ENCODE data around the gene PLEKHA5. TPM values are rescaled to one million over a fixed set of nuclear protein-coding genes. Genes with fewer than 3 reads are reported as not detected.

Gene PLEKHA5
- total and polyA plus RNA-seq, 2 donors from 2014 or later, result 26.6 to 52.9 TPM

- H3K9ac ChIP-seq (ENCODE audit: low read length in 3 of 3), result no peak overlapping the region
- DNase-seq, result no peak
- H3K9me3 ChIP-seq (ENCODE audit: control insufficient read depth in 2 of 3, insufficient read depth in 1 of 3, low read length in 3 of 3), result no peaks in the 10 kb centered on the region
- H3K4me3 ChIP-seq (ENCODE audit: low read length in 3 of 3), result no peak overlapping the region
- no peak for TF ChIP-seq CTCF (IDR thresholded peaks at IDR 0.05; ENCODE audit: borderline replicate concordance, extremely low read depth, insufficient read depth)
- H3K36me3 ChIP-seq (ENCODE audit: control insufficient read depth in 2 of 3, insufficient read depth in 3 of 3, low read length in 3 of 3), result no peaks in the 10 kb centered on the region
- H3K4me1 ChIP-seq (ENCODE audit: control insufficient read depth in 2 of 3, insufficient read depth in 2 of 3, low read depth in 1 of 3, low read length in 3 of 3), result no peaks in the 10 kb centered on the region
- H3K27me3 ChIP-seq (ENCODE audit: control insufficient read depth, insufficient read depth, low read length), result no peaks in the 10 kb centered on the region
- intact Hi-C loops (cut with DNase I), result no loop called here
- no peak overlapping the region for H3K27ac ChIP-seq (ENCODE audit: low read depth in 2 of 2, low read length in 2 of 2)
- no peak for FAIRE-seq
Measured at GRCh38 chr12:19248929-19249602, 119.5 kb downstream of the PLEKHA5 start.

GRCh38 chr12:19251481-19252132 is 122.1 kb downstream of the PLEKHA5 start:
- H3K27ac ChIP-seq (ENCODE audit: low read depth in 2 of 2, low read length in 2 of 2), result no peak overlapping the region
- no peaks in the 10 kb centered on the region for H3K27me3 ChIP-seq (ENCODE audit: control insufficient read depth, insufficient read depth, low read length)
- no peak for FAIRE-seq
- no peak for TF ChIP-seq CTCF (IDR thresholded peaks at IDR 0.05; ENCODE audit: borderline replicate concordance, extremely low read depth, insufficient read depth)
- no peaks in the 10 kb centered on the region for H3K4me1 ChIP-seq (ENCODE audit: control insufficient read depth in 2 of 3, insufficient read depth in 2 of 3, low read depth in 1 of 3, low read length in 3 of 3)
- no peak overlapping the region for H3K4me3 ChIP-seq (ENCODE audit: low read length in 3 of 3)
- H3K9ac ChIP-seq (ENCODE audit: low read length in 3 of 3), result no peak overlapping the region
- H3K36me3 ChIP-seq (ENCODE audit: control insufficient read depth in 2 of 3, insufficient read depth in 3 of 3, low read length in 3 of 3), result no peaks in the 10 kb centered on the region
- DNase-seq, result no peak
- no peaks in the 10 kb centered on the region for H3K9me3 ChIP-seq (ENCODE audit: control insufficient read depth in 2 of 3, insufficient read depth in 1 of 3, low read length in 3 of 3)
- intact Hi-C loops (cut with DNase I), result no loop called here

GRCh38 chr12:19260135-19260534 is 130.6 kb downstream of the PLEKHA5 start:
- Histone ChIP-seq H3K9ac (ENCODE audit: low read length in 3 of 3) (no peak overlapping the region), H3K4me1 (ENCODE audit: control insufficient read depth in 2 of 3, insufficient read depth in 2 of 3, low read depth in 1 of 3, low read length in 3 of 3) (no peaks in the 10 kb centered on the region), H3K27ac (ENCODE audit: low read depth in 2 of 2, low read length in 2 of 2) (no peak overlapping the region), H3K27me3 (ENCODE audit: control insufficient read depth, insufficient read depth, low read length) (no peaks in the 10 kb centered on the region), H3K4me3 (ENCODE audit: low read length in 3 of 3) (no peak overlapping the region), H3K36me3 (ENCODE audit: control insufficient read depth in 2 of 3, insufficient read depth in 3 of 3, low read length in 3 of 3) (peaks cover 2 to 3% (median 2%) of the 10 kb centered on the region in 3 donors), H3K9me3 (ENCODE audit: control insufficient read depth in 2 of 3, insufficient read depth in 1 of 3, low read length in 3 of 3) (no peaks in the 10 kb centered on the region)
- TF ChIP-seq CTCF (IDR thresholded peaks at IDR 0.05; ENCODE audit: borderline replicate concordance, extremely low read depth, insufficient read depth), result no peak
- FAIRE-seq (no peak), DNase-seq (no peak)
- intact Hi-C loops (cut with DNase I), result no loop called here

All from kidney (tissue), 14 donors.